Measurements from ENCODE around the gene ANTXRL.
"Not testable (repeated sequence)": the region's sequence is repeated elsewhere in the genome, so short reads cannot be mapped to it uniquely, and the experiment has no call there.

ANTXRL gene

DNA sequence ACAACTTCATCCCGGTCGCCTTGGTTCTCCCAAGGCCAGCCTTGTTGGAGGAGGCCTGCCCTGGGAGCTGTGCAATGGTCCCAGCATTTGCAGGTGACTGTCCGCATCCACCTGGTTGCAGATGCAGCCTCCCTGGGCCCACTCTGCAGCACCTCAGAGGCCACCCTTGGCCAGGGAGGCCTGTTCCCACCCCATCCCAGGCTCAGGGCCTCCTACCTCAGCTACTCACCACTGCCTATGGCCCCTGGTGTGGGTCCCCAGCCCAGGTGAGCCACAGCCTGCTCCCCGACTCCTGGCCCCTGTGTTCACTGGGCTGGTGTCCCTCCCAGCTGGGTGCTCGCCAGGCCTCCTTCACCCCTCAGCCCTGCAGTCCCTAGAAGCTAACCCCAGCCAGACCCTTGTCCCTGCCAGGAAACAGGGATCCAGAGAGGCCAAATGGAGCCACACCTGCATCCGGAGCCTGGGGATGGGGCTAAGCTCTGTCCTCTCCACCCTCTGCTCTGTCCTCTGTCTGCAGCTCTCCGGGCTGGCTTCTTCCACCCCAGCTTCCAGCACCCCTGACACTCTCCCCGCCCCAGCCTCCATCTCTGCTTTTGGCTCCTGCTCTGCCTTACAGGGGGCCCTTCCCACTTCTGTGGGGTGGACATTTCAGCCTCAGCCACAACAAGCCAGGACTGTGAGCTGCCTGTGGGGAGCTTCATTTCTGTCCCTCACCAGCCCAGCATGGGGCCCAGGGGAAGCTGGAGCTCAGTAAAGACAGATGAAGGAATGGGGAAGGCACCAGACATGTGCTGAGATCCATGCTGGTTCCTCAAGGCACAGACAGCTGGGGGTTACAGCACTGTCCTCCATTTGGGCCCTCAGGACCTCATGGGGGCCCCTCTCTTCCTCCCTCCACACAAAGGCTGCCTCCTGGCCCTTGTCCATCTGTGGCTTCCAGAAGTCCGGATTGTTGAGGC is 35.6 kb upstream of the ANTXRL start:
- TF ChIP-seq, protein P1, sequence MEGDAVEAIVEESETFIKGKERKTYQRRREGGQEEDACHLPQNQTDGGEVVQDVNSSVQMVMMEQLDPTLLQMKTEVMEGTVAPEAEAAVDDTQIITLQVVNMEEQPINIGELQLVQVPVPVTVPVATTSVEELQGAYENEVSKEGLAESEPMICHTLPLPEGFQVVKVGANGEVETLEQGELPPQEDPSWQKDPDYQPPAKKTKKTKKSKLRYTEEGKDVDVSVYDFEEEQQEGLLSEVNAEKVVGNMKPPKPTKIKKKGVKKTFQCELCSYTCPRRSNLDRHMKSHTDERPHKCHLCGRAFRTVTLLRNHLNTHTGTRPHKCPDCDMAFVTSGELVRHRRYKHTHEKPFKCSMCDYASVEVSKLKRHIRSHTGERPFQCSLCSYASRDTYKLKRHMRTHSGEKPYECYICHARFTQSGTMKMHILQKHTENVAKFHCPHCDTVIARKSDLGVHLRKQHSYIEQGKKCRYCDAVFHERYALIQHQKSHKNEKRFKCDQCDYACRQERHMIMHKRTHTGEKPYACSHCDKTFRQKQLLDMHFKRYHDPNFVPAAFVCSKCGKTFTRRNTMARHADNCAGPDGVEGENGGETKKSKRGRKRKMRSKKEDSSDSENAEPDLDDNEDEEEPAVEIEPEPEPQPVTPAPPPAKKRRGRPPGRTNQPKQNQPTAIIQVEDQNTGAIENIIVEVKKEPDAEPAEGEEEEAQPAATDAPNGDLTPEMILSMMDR (IDR thresholded peaks at IDR 0.05; ENCODE audit: borderline replicate concordance, control extremely low read depth, extremely low read depth, insufficient read depth, missing control alignments) = no peak
- no peak for DNase-seq (ENCODE audit: low spot score)
- in situ Hi-C loops (cut with MboI; ENCODE audit: low sequenced_read_pairs, unreplicated experiment) = no loop called here

DNA sequence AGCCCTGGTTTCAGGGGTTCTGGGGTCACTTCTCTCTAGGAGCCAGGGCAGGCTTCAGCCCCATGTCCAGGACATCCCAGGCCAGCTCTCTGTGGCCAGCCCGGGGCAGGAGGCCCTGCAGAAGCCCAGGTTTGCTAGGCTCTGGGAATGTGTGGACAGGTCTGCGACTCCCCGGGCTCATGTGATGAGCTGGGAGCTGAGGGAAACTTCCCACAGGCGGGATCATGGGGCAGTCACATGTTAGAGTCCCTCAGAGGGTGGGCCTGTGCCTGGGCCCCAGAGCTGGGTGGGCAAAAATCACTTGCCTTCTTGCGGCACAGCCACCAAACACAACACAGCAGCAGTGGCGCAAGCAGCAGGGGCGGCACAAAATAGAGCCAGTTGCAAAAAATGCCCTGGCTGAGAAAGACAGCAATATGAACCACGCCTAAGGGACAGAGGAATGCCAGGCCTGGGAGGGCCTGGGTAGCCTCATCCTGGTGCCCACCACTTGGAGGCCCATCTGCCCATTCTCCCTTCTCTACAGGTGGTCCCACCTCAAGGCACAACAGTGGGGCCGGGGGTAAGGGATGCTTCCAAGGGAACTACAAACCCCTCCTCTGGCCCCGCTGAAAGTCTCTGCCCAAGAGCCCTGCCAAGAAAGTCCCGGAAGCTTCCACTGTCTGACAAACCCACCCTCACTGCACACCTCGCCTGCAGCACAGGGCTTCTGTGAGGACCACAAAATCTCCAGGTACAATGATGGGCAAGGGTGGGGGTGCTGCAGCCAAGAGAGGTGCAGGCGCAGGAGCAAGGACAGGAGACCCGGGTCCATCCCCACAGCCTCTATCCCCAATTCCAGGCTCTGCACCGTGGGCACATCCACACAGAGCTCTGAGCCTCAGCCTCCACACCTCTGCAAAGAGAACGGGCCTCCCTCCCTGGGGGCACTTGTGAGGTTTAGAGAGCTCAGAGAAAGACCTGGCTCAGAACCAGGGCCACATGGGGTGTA is 34.6 kb upstream of the ANTXRL start:
- no peak for DNase-seq (ENCODE audit: low spot score)
- TF ChIP-seq, protein P1 (IDR thresholded peaks at IDR 0.05; ENCODE audit: borderline replicate concordance, control extremely low read depth, extremely low read depth, insufficient read depth, missing control alignments) = no peak
- in situ Hi-C loops (cut with MboI; ENCODE audit: low sequenced_read_pairs, unreplicated experiment) = no loop called here

DNA sequence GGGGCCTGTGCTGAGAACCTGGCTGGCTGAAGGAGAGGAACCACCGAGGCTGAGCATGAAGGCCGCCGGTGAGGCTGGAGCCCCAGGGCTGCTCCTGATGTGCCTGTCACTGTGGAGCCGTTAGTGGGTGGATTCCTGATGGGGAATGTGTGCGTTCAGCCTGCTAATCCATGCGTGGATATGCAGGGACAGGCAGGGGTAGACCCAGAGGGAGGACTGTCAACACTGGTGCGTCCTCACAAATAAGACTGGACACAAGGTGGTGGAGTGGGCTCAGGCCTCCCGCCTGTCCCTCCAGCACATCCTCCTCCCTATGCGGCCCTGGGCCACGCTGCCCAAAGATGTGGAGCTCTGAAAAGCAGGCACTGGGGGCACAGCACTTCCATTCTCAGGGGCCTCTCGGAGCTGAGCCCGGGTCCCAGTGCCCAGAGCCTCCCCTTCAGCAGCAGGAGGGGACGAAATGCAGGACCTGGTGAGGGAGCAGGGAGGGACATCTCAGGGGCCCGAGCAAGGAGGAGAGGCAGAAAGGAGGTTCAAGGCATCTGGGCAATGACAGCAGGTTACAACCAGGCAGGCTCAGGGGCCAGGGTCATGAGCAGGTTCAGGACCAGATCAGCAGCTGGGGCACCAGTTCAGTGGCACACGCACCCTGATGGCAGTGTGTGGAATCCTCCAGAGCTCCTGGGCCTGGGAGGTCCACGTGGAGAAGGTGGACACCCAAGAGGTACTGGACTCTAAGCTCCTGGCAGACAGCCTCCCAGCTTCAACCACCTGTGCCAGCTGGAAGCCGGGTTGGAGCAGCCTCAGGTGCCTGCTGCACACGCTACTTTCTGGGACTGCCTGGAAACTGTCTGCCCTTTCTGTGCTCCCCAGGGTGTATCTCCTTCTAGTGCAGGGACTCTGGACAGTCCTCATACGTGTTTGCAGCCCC is 33.5 kb upstream of the ANTXRL start:
- TF ChIP-seq, protein P1 (IDR thresholded peaks at IDR 0.05; ENCODE audit: borderline replicate concordance, control extremely low read depth, extremely low read depth, insufficient read depth, missing control alignments) = no peak
- DNase-seq (ENCODE audit: low spot score) = no peak
- in situ Hi-C loops (cut with MboI; ENCODE audit: low sequenced_read_pairs, unreplicated experiment) = no loop called here

DNA sequence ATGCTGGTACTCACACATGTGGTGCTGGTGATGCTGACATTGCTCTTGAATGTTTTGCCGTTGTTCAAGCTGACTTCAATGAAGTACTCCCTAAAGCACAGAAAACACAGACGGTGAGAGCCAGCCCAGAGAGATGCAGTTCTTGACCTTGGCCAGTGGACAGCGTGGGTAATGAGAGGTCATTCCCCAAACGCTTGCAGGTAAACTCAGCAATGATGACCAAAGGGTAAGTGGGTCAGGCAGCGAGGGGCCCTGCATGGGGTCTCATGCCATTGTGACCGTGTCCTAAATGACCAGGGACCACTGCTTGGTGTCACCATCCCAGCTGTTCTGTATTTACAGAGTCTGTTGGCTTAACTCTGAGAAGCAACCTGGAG is 32.8 kb upstream of the ANTXRL start:
- TF ChIP-seq, protein P1 (IDR thresholded peaks at IDR 0.05; ENCODE audit: borderline replicate concordance, control extremely low read depth, extremely low read depth, insufficient read depth, missing control alignments) = no peak
- in situ Hi-C loops (cut with MboI; ENCODE audit: low sequenced_read_pairs, unreplicated experiment) = no loop called here
- no peak for DNase-seq (ENCODE audit: low spot score)

DNA sequence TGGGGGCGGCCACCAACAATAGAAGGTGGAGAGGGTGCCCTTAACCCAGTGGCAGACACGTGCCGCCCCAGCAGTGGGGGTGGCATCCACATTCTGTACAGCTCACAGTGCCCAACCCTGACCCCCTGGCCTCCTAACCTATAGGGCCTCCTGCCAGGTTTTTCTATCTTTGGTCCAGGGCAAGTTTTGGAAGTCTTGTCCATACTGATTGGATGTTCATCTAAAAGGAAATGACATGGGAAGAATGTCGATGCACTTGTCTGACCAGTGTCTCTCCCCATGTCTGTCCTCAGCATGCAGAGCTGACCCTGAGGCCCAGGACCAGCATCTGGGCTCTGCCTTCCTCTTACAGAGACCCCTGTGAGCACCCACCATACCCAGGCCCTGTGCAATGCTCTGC is 32.3 kb upstream of the ANTXRL start:
- in situ Hi-C loops (cut with MboI; ENCODE audit: low sequenced_read_pairs, unreplicated experiment) = no loop called here
- no peak for DNase-seq (ENCODE audit: low spot score)
- TF ChIP-seq, protein P1 (IDR thresholded peaks at IDR 0.05; ENCODE audit: borderline replicate concordance, control extremely low read depth, extremely low read depth, insufficient read depth, missing control alignments) = no peak

DNA sequence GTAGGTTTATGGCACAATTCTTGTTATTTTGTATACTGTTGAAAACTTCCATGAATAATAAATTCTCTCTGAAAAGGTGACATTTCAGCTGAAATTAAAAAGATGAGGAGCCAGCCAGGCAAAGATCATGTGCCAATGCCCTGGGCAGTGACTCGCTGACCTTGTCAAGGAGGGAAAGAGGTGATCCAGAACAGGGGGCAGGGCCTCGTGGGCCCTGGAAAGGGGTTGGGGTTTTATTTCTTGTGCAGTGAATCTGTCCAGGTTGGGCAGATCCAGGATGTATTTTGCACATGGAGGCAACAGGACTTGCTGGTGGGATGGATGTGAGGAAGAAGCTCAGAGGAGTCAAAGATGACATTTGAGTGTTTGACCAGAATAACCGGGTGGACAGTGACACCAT is 31.6 kb upstream of the ANTXRL start:
- in situ Hi-C loops (cut with MboI; ENCODE audit: low sequenced_read_pairs, unreplicated experiment) = not testable (repeated sequence)

More for the DNA sequence above, 31.6 kb upstream of the ANTXRL start:
- not testable (repeated sequence) for DNase-seq (ENCODE audit: low spot score)

All from GM13976 (cell line).